Common myeloid progenitor, CD34-positive (primary cell): ENCODE results near the gene UBE2N.

Experiments
- CTCF ChIA-PET: fragments of 350-600 bp; sonication (Branson Sonifier 250); formaldehyde crosslinking; loops from one replicate; lab custom pipeline; 2021; ENCODE audit warnings: antibody characterized with exemption; lab: Charles Lee
- POLR2A ChIA-PET: fragments of 350-600 bp; sonication (Branson Sonifier 250); formaldehyde crosslinking; loops from one replicate; lab custom pipeline; 2021; ENCODE audit warnings: antibody characterized with exemption; lab: Charles Lee
- DNase-seq, 3 donors: peaks; one replicate each; pipeline versions ENCODE4 v3.0.0 to v3.0.0-alpha.2; 2013
- H3K27ac ChIP-seq, 2 experiments: 1 replicate in 1 of 2; 2 replicates in 1 of 2; pipeline ENCODE4 v1.7.0; 2013; ENCODE audit warnings: inconsistent platforms in 2 of 2, low read length in 2 of 2, mild to moderate bottlenecking in 2 of 2, low read depth in 1 of 2, moderate library complexity in 1 of 2; ENCODE audit not compliant: severe bottlenecking in 2 of 2, insufficient read depth in 1 of 2, poor library complexity in 1 of 2
- H3K27me3 ChIP-seq, 5 experiments: replicated peaks in 2 of 5; 1 replicate in 3 of 5; 2 replicates in 2 of 5; pipeline versions ENCODE4 v1.6.1 to v1.7.0; 2013; ENCODE audit warnings: low read length in 4 of 5, mild to moderate bottlenecking in 2 of 5, moderate library complexity in 2 of 5, inconsistent platforms in 1 of 5; ENCODE audit not compliant: insufficient read depth in 5 of 5, control insufficient read depth in 4 of 5
- H3K36me3 ChIP-seq, 4 experiments: 1 replicate in 2 of 4; 2 replicates in 2 of 4; pipeline versions ENCODE4 v1.6.1 to v1.7.0; 2013; ENCODE audit warnings: low read length in 3 of 4, control low read depth in 1 of 4, mild to moderate bottlenecking in 1 of 4; ENCODE audit not compliant: control insufficient read depth in 4 of 4, insufficient read depth in 4 of 4
- H3K4me1 ChIP-seq, 4 experiments: 1 replicate in 3 of 4; 2 replicates in 1 of 4; pipeline versions ENCODE4 v1.6.1 to v1.7.1; 2013; ENCODE audit warnings: low read length in 3 of 4, mild to moderate bottlenecking in 3 of 4, control low read depth in 1 of 4, inconsistent platforms in 1 of 4, moderate library complexity in 1 of 4; ENCODE audit not compliant: control insufficient read depth in 4 of 4, insufficient read depth in 4 of 4; ENCODE audit errors: control extremely low read depth in 1 of 4
- H3K4me3 ChIP-seq, 7 experiments: 1 replicate in 4 of 7; 2 replicates in 3 of 7; pipeline versions ENCODE4 v1.5.1 to v1.7.0; 2013; ENCODE audit warnings: mild to moderate bottlenecking in 7 of 7, low read length in 6 of 7, moderate library complexity in 6 of 7, inconsistent platforms in 2 of 7, low read depth in 2 of 7, control low read depth in 1 of 7; ENCODE audit not compliant: insufficient read depth in 4 of 7, control insufficient read depth in 1 of 7; ENCODE audit errors: extremely low read depth in 1 of 7
- H3K9me3 ChIP-seq, 5 experiments: 1 replicate in 4 of 5; 2 replicates in 1 of 5; pipeline versions ENCODE4 v1.6.1 to v1.7.1; 2013; ENCODE audit warnings: low read length in 4 of 5, mild to moderate bottlenecking in 2 of 5, inconsistent platforms in 1 of 5, low read depth in 1 of 5, moderate library complexity in 1 of 5; ENCODE audit not compliant: control insufficient read depth in 4 of 5, insufficient read depth in 2 of 5; ENCODE audit errors: control extremely low read depth in 1 of 5
- WGBS: methylation state at CpG from one replicate; pipeline ENCODE4 v1.1.5; 2013; ENCODE audit not compliant: insufficient coverage; 5-methylcytosine and 5-hydroxymethylcytosine counted together

UBE2N gene

DNA sequence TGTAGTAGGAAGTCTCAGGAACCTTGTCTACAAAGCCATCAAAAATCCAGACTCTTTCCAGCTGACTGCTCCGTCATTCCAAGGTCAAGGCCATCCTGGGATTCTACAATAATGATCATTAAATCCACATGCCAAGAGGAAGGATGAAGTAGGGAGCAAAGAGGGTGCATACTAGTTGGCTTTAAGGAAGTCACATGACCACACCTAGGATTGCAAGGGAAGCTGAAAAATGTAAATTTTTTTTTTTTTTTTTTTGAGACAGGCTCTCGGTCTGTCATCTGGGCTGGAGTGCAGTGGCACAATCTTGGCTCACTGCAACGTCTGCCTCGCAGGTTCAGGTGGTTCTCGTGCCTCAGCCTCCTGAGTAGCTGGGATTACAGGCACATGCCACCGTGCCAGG lies 18.3 kb upstream of the UBE2N start:
- POLR2A ChIA-PET = no interaction called here
- no peaks in the 10 kb centered on the region for H3K27me3 ChIP-seq
- 87% methylated on average over 4 of the region's 6 CpGs for WGBS
- peak in 1 of 3 donors; percentile 21 for DNase-seq
- no peaks in the 10 kb centered on the region for H3K36me3 ChIP-seq
- H3K9me3 ChIP-seq = no peaks in the 10 kb centered on the region
- H3K27ac ChIP-seq = no peak overlapping the region
- no peak overlapping the region for H3K4me3 ChIP-seq
- CTCF ChIA-PET = interaction anchor here (1.0 kb wide), 1 partner anchor 45 kb away, joined by 3 read pairs; no protein-coding TSS in a partner anchor
- peaks cover 0 to 9% (median 2%) of the 10 kb centered on the region in 4 experiments for H3K4me1 ChIP-seq

DNA sequence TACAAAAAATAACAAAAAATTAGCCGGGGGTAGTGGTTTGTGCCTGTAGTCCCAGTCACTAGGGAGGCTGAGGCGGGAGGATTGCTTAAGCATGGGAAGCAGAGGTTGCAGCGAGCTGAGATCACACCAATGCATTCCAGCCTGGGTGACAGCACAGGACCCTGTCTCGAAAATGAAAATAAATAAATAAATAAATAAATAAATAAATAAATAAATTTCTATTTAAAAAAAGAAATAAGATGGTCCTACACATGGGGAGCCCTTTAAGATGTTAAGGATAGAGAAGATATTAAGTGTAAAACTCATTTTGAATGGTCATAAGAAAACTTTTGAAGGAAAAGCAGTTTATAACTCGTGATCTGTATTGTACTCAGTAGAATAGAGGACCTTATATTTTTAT lies 17.4 kb upstream of the UBE2N start:
- no peak overlapping the region for H3K27ac ChIP-seq
- no peaks in the 10 kb centered on the region for H3K27me3 ChIP-seq
- H3K4me1 ChIP-seq = peaks cover 0 to 9% (median 2%) of the 10 kb centered on the region in 4 experiments
- no peaks in the 10 kb centered on the region for H3K9me3 ChIP-seq
- CTCF ChIA-PET = interaction anchor here (0.6 kb wide), 1 partner anchor 8 kb away, joined by 3 read pairs; no protein-coding TSS in a partner anchor
- no peaks in the 10 kb centered on the region for H3K36me3 ChIP-seq
- POLR2A ChIA-PET = interaction anchor here (0.6 kb wide), 1 partner anchor 450 kb away, joined by 3 read pairs; no protein-coding TSS in a partner anchor
- no CpG with 5 or more reads among the region's 5 CpGs for WGBS
- H3K4me3 ChIP-seq = no peak overlapping the region
- DNase-seq = no peak

DNA sequence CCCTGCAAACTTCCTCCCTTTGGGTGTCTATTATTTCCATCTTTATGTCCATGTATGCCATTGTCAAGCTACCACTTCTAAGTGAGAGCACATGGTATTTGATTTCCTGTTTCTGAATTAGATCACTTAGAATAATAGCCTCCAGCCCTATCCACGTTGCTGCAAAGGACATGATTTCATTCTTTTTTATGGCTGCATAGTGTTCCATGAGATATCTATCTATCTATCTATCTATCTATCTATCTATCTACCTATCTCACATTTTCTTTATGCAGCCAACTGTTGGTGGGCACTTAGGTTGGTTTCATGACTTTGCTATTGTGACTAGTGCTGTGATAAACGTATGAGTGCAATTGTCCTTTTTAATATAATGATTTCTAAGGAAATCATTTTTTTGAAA lies 14.3 kb upstream of the UBE2N start:
- Histone ChIP-seq H3K27me3 (no peaks in the 10 kb centered on the region), H3K27ac (no peak overlapping the region), H3K9me3 (no peaks in the 10 kb centered on the region), H3K36me3 (no peaks in the 10 kb centered on the region), H3K4me1 (peaks cover 0 to 9% (median 2%) of the 10 kb centered on the region in 4 experiments), H3K4me3 (no peak overlapping the region)
- WGBS = no CpG with 5 or more reads among the region's 2 CpGs
- ChIA-PET POLR2A (interaction anchor here (0.7 kb wide), 1 partner anchor 34 kb away, joined by 3 read pairs; no protein-coding TSS in a partner anchor), CTCF (interaction anchor here (1.2 kb wide), 1 partner anchor 10 kb away, joined by 3 read pairs; no protein-coding TSS in a partner anchor)
- DNase-seq = no peak

DNA sequence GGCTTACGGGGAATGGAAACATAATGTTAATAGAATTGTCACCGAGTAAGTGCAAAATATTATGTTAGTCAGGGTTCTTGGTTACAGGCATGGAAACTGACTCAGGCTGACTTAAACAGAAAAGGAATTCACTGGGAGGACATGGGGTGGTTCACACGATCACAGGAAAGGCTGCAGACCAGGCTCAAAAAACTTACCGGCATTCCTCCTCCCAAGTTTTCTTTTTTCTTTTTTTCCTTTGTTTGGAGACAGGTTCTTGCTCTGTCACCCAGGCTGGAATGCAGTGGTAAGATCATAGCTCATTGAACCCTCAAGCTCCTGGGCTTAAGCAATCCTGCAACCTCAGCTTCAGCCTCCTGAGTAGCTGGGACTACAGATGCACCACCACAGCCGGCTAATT lies 11.9 kb upstream of the UBE2N start:
- CTCF ChIA-PET = interaction anchor here (1.2 kb wide), 1 partner anchor 12 kb away, joined by 5 read pairs; no protein-coding TSS in a partner anchor
- H3K9me3 ChIP-seq = no peaks in the 10 kb centered on the region
- POLR2A ChIA-PET = no interaction called here
- H3K36me3 ChIP-seq = no peaks in the 10 kb centered on the region
- no peak overlapping the region for H3K27ac ChIP-seq
- no peak overlapping the region for H3K4me3 ChIP-seq
- no peaks in the 10 kb centered on the region for H3K27me3 ChIP-seq
- DNase-seq = no peak
- H3K4me1 ChIP-seq = no peaks in the 10 kb centered on the region
- WGBS = 91% methylated on average over 5 of the region's 5 CpGs

DNA sequence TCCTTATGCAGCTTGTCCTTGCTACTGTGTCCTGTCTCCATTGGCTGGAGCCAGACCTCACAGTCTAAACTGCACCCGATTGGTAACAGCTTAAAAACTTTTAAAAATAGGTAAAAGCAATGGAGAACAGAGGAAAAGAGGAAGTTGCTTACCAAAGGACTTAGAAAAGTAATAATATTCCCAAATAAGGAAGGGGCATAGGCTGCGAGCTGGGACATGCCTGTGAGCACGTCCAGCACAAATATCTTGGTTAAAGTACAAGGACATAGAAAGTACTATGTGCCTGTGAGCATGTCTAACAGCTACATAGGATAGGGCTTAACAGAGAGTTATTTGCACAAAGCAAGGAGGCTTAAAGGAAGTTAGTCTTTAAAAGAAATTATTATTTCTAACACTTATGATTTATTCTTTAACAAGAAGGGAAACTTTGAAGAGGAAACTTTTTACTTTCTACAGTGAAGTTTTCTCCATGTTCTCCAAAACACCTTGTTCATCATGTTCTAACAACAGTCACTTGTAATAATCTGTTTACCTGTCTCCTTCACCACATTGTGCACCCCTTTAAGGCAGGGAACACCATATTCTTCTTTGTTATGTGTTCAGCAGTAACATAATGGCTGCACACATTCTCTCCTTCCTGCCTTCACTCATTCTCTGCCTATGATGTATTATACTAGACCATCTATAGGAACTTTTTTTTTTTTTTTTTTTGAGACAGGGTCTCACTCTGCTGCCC lies 9.8 kb upstream of the UBE2N start:
- no peak for DNase-seq
- ChIA-PET POLR2A (no interaction called here), CTCF (no interaction called here)
- no peaks in the 10 kb centered on the region for H3K27me3 ChIP-seq
- no CpG with 5 or more reads among the region's 3 CpGs for whole genome bisulfite sequencing
- H3K4me3 ChIP-seq = no peak overlapping the region
- H3K27ac ChIP-seq = no peak overlapping the region
- no peaks in the 10 kb centered on the region for H3K4me1 ChIP-seq
- H3K36me3 ChIP-seq = no peaks in the 10 kb centered on the region
- no peaks in the 10 kb centered on the region for H3K9me3 ChIP-seq

DNA sequence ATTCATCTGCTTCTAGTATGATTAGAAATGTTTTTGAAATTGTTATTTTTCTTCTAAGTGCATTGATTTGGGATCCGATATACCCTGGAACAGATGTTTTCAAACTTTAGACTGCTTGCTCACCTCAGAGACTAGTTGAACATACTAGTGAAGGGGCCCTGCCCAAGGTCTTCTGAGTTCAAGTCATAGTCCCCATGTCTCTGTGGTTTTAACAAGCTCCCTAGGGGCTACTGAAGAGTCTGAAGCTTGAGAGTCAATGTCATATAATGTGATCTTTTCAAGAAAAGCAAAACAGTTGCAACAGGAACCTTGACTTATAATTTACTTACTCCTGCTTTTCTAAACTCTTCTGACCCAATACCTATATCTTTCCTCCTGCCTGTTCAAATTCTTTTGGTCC lies 7.5 kb upstream of the UBE2N start:
- Histone ChIP-seq H3K4me3 (no peak overlapping the region), H3K9me3 (no peaks in the 10 kb centered on the region), H3K27me3 (no peaks in the 10 kb centered on the region), H3K4me1 (no peaks in the 10 kb centered on the region), H3K36me3 (no peaks in the 10 kb centered on the region), H3K27ac (no peak overlapping the region)
- ChIA-PET POLR2A (no interaction called here), CTCF (interaction anchor here (1.9 kb wide), 1 partner anchor 18 kb away, joined by 5 read pairs; the partner anchor contains the start of gene MRPL42)
- no peak for DNase-seq
- 100% methylated on average over 1 of the region's 1 CpG for WGBS

DNA sequence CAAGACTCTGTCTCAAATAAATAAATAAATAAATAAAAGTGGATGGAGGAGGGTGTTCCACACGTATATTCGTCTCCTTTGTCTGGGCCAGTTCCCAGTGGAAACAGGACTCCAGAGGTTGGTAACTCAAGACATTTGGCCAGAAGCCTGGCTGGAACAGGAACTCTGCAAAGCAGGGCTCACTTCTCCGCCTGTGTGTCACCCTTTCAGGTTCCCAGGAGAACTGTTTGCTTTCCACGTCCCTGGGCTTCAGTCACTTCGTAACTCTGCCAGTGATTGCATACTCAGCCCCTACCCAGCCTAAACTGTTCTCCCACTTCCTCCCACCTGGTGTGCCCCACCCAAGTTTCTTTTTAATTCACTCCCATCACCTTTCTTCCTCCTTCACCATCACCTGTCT lies 7.0 kb upstream of the UBE2N start:
- ChIA-PET POLR2A (no interaction called here), CTCF (interaction anchor here (1.1 to 1.9 kb wide), 2 partner anchors 19 to 652 kb away, joined by 3 to 5 read pairs; partner anchors contain the start of gene MRPL42)
- no peak for DNase-seq
- WGBS = 89% methylated on average over 3 of the region's 5 CpGs
- H3K27ac ChIP-seq = no peak overlapping the region
- H3K9me3 ChIP-seq = no peaks in the 10 kb centered on the region
- no peak overlapping the region for H3K4me3 ChIP-seq
- no peaks in the 10 kb centered on the region for H3K36me3 ChIP-seq
- no peaks in the 10 kb centered on the region for H3K4me1 ChIP-seq
- no peaks in the 10 kb centered on the region for H3K27me3 ChIP-seq
